H54 (cell line): ENCODE results near the gene SERF2.
A peak's percentile ranks its signal among the peaks of the same experiment; 100 is the strongest.

Source experiments
- DNase-seq: peaks from one replicate; pipeline ENCODE4 v3.0.0; 2011; ENCODE audit warnings: low spot score, mixed read lengths; ENCODE audit not compliant: insufficient read length
- FAIRE-seq: peaks from 3 replicates; lab custom pipeline; 2011; peaks lifted over from hg19 to GRCh38; lab: Jason Lieb, UNC
- POLR2A ChIP-seq: IDR thresholded peaks from 2 replicates; pipeline ENCODE4 v1.6.1; 2011; ENCODE audit warnings: low read depth, mild to moderate bottlenecking, low read length

The SERF2 gene

DNA sequence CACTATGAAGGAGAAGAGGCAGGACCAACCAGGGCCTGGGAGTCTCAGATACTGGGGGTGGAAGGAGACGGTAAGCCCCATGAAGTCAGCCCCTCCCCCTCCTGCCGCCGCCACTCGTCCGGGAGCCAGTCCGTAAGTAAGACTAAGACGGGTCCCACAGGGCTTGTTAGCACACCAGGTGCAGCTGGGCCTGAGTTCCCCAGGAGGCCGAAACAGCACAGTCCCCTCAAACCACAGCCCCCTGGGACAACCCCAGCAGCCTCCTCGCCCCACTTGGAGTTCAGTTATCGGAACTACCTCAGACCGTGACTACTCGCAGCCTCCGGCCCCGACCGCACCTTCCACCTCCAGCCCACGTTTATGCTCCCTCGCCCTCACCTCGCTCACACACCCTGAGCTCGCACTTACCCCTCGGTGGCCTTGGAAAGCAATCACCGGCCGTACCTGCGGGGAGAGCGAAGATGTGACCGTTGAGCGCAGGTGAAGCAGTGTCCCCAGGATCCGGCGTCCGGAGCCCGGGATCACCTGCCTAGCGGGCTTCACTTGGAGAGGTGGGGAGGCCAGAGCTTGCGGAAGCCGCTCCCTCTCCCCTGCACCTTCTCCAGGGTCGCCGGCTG is 15.9 kb upstream of the SERF2 start:
- no peak for FAIRE-seq
- TF ChIP-seq POLR2A, result no peak
- DNase-seq, result no peak

DNA sequence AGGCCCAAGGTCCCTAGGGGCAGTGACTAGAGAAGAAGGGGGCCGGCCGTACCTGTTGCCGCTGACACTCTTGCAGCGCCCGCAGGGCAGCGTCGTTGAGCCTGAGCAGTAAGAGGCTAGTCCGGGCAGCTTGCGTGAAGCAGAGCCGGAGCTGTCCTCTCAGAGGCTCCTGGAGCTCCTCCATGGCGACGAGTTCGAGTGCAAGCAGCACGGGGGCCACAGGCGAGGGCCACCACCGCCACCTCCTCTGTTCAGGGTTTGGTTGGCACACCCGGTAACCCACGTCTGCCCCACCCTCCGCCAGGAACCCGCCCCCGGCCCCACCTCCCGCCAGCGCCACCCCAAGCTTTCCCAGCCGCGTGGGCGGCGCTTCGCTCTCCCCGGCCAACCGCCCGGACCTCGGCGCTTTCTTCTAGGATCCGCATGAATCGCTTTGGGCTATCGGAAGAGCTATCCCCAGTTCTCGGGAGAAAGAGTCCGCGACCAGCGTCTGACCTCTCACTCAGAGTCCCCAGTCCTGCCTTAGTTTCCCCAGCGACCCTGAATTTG is 15.3 kb upstream of the SERF2 start, which contains the start of gene ELL3:
Gene ELL3 (minus strand): TSS at position 249 of the 549 bp plus-strand sequence. CDS start 65 bp downstream, at position 184.
- FAIRE-seq (no peak), DNase-seq (peak; percentile 79)
- TF ChIP-seq POLR2A, result peak; percentile 31

DNA sequence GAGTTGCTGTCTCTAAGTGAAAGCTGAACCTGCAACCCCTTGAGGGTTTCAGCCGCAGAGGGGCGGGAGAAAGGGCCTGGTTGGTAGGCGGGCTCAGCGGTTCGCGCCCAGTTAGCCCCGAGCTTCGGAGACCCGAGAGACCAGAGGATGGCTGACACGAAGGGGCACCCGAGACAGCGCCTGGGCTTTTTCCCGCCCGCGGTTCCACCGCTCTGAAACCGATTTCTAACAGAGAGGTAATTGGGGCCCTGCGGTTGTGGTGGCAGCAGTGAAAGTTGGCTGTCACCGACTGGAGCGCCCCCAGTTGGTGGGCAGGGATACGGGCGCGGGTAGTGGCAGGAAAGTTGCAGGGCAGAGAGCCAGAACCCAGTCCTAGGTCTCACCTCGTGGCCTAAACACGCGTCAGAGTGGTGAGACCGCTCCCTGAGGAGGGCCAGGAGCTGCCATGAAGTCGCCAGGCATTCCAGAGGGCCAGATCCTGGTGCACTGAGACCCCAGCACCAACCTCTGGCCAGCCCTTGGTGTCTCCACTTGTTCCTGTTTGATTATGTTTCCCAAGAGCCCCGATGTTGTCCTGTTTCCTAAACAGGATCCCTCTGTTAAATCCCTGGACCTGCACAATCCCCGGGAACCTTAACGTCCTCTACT is 14.7 kb upstream of the SERF2 start:
- peak; percentile 65 for DNase-seq
- no peak for FAIRE-seq
- TF ChIP-seq POLR2A, result 0 out of 2 replicates have a peak, but pooled peaks have one; percentile 9

DNA sequence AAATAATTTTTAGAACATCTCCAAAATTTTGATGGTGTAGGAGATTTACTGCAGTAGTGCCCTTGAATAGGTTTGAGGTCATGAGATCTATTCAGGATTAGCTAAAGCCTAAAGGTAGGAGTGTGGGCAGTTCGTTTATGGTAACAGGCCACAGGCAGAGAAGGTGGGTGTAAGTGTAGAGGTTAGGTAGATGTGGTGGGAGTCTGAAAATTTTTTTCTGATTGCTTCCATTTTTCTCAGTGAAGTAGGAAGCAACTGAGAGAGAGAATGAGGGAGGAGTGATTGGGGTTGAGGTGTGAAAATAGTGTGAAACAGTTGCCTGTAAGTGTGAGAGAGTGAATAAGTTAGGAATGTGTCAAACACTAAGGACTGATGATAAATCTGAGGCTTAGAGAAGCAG is 13.1 kb upstream of the SERF2 start:
- DNase-seq (no peak), FAIRE-seq (no peak)
- TF ChIP-seq POLR2A, result no peak

DNA sequence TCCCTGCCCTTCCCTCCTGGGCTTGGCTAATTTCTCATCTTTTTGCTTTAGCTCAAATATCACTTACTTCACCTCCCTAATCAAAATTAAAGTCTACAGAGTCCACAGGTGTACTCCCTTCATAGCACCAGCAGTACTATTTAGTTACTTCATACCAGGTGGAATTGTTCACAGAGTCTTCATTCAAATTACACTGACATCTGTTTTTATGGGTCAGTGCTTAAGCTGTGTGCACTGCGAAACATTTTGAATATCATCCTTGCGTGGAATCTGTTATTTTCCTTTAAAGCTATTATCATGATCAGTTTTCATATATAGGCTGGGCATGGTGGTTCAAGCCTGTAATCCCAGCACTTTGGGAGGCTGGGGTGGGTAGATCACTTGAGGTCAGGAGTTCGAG is 2.7 kb upstream of the SERF2 start:
- DNase-seq (no peak), FAIRE-seq (no peak)
- no peak for TF ChIP-seq POLR2A

GRCh38 chr15:43792761-43793476 is 799 bp downstream of the SERF2 start:
- no peak for DNase-seq
- no peak for FAIRE-seq
- TF ChIP-seq POLR2A, result no peak

- DNase-seq (no peak), FAIRE-seq (no peak)
- no peak for TF ChIP-seq POLR2A
Observed at GRCh38 chr15:43793647-43794046, 1.5 kb downstream of the SERF2 start.

DNA sequence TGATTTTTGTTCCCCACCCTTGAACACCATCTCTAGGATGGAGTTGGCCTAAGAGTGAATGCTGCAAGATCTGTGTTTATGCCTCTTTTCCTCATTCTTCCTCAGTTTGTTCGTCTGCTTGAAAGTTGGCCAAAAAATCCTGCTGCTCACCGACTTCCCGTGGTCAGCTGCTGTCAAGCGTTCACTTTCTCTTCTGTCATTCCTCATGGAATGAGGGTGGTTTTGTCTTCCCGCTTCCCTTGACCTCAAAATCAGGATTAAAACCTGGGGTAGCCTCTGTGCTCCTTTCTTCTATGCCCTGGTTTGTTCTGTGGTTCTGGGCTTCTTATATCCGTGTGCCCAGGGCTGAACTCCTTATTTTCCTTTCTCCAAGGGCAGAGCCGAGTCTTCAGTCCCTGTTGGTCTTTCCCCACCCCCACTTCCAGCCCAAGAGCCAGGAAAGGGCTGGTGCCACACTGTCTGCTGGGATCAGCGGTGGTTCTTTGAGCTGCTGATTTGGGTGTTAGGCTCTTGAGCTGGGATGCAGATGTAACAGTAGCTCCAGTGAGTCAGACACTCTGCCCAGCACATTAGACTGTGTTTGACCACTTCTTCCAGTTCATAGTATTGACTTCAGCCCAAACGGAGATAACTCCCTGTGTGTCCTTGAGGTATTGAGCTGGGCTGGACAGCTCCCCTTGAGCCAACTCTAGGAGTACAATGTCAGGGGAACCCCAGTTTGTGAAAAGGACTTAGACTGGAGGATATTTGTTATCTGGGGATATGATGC is 2.3 kb downstream of the SERF2 start:
- no peak for FAIRE-seq

DNA sequence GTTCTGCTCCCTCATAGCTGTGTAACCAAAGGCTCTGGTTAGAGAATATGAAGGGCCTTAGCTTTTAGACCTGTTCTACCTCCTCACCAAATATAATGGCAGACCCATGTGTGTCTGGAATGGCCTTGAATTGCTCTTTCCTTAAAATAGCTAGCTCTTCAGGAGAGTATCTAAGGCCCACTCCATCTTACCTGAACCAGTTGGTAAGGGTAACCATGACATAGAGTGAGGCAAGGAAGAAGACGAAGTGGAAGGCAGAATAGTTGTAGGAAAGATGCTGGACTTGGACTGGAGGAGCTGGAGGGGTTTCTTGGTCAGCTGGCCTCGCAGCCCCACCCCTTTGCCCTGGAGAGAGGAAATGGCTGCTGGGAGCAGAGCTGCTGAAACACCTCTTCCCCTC is 3.1 kb downstream of the SERF2 start:
- no peak for TF ChIP-seq POLR2A
- DNase-seq (no peak), FAIRE-seq (no peak)

More for the DNA sequence above, 2.3 kb downstream of the SERF2 start:
- no peak for TF ChIP-seq POLR2A
- DNase-seq, result no peak

DNA sequence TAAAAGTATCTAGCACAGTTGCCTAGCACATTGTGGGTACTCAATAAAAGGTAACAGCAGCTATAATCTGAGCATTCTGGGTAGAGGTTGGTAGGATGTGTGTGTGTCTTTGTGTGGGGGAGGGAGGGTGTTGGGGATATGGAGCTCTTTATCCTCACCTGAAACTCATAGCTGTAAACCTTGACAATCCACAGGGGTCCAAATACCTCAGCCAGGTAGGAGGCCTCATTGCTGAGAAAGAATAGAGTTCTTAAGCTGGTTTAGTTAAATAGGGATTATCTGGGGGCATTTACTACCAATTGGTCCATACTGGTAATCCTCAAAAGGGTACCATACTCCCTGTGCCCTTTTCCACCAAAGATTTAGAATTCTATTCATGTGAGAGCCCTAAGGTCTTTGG is 3.9 kb downstream of the SERF2 start:
- FAIRE-seq (no peak), DNase-seq (no peak)
- TF ChIP-seq POLR2A, result no peak

- FAIRE-seq (no peak), DNase-seq (no peak)
- TF ChIP-seq POLR2A, result no peak
Observed at GRCh38 chr15:43796566-43796965, 4.4 kb downstream of the SERF2 start.

GRCh38 chr15:43799209-43799944 is 7.3 kb downstream of the SERF2 start:
- no peak for FAIRE-seq
- no peak for DNase-seq
- no peak for TF ChIP-seq POLR2A

DNA sequence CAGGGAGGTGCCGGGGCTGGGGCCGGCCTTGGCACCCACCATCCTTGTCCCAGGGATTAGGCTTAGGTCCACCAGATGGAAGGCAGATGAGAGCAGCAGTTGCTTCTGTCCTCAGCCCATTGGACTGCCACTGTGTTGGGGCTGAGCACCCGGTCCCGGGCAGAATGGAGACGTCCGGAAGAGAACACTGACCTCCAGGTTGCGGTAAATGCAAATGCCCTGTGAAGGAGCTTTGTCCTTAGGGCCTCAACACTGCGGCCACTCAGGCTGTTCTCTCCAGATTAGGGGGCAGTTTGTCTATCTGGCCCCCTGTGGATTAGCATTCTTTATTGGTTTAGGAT is 7.8 kb downstream of the SERF2 start, which contains the start of gene SERINC4:
Gene SERINC4 (minus strand): TSS at position 276 of the 341 bp plus-strand sequence. CDS start 234 bp downstream, at position 42.
- FAIRE-seq (no peak), DNase-seq (no peak)
- no peak for TF ChIP-seq POLR2A
